Spleen (tissue), 3 donors: Measurements from ENCODE around the gene ZBTB7B.

Source experiments
- POLR2A ChIP-seq, 3 donors: fragments of 450-650 bp; IDR thresholded peaks; one replicate each; pipeline ENCODE4 v1.5.1; 2017; ENCODE audit warnings: antibody characterized with exemption in 3 of 3, mild to moderate bottlenecking in 1 of 3
- POLR2AphosphoS5 ChIP-seq, 3 donors: sonication (generic); formaldehyde crosslinking; IDR thresholded peaks; one replicate each; pipeline ENCODE4 v1.5.1; 2017; ENCODE audit warnings: antibody characterized with exemption in 3 of 3

DNA sequence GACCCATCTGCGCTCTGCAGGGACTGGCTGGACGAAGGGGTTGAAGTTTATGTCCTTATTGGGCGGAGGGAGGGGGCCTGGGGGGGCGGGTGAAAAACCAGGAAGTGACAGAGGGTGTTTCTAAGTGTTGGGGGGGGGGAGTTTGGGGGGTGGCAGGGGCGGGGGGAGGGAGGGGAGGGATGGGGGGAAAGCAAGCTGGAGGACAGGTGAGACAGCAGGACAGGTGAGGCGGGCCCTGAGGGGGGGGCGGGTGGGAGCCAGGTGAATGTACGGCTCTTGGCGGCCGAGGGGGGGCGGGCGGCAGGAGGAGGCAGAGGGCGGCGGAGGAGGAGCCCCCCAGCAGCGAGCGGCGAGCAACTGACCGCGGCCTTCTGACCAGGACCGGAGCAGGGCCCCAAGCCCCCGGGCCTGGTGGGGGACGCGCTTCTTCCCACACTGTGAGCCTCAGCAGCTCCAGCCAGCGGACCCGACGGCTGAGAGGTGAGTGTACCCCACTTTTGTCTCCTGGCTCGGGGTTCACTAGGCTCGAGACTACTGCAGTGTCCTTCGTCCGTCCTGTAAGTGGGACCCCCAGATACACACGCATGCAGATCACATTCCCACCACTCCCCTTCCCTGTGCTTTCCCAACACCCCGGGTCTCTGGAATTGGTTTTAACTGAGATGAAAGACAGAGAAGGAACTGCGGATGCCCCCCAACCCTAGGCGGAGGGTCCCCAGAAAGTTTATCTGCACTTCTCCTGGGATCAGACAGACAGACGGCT, at the start of gene ZBTB7B:
- TF ChIP-seq POLR2A (IDR thresholded peaks at IDR 0.05): no peak
- no peak for TF ChIP-seq POLR2AphosphoS5 (IDR thresholded peaks at IDR 0.05)
